Right atrium auricular region (tissue), 2 donors: ENCODE measurements around the gene PLEKHM2. TPM values are rescaled to one million over a fixed set of nuclear protein-coding genes. Genes with fewer than 3 reads are reported as not detected.

Experiments used
- DNase-seq: peaks from one replicate; pipeline ENCODE4 v3.0.0-alpha.2; 2019; ENCODE audit warnings: low spot score
- H3K27ac ChIP-seq, 2 donors: fragments of 200-600 bp; sonication (generic); 1 replicate in 1 of 2; 2 replicates in 1 of 2; pipeline ENCODE4 v1.5.1; 2016 to 2019
- H3K27me3 ChIP-seq, 2 donors: fragments of 200-600 bp; sonication (generic); one replicate each; pipeline versions ENCODE4 v1.5.1 to v1.6.0; 2017 to 2019
- H3K36me3 ChIP-seq: fragments of 200-600 bp; sonication (generic); one replicate; pipeline ENCODE4 v1.5.1; 2016
- H3K4me1 ChIP-seq, 2 donors: fragments of 200-600 bp; sonication (generic); one replicate each; pipeline versions ENCODE4 v1.5.1 to v1.6.0; 2017 to 2019
- H3K4me3 ChIP-seq, 2 donors: fragments of 200-600 bp; sonication (generic); 1 replicate in 1 of 2; 2 replicates in 1 of 2; pipeline ENCODE4 v1.5.1; 2017 to 2019; ENCODE audit warnings: mild to moderate bottlenecking in 1 of 2, moderate library complexity in 1 of 2
- H3K9me3 ChIP-seq, 2 donors: fragments of 200-600 bp; sonication (generic); one replicate each; pipeline ENCODE4 v1.5.1; 2019
- CTCF ChIP-seq, 2 donors: fragments of 200-600 bp; sonication (generic); IDR thresholded peaks; one replicate each; pipeline ENCODE4 v1.5.1; 2019; ENCODE audit warnings: antibody characterized with exemption in 2 of 2
- total RNA-seq, 2 donors: library from RNA; depleted of rRNA; stranded (reverse); fragments of >200 nt; gene quantifications; one replicate each; pipeline ENCODE4 v1.1.0, GENCODE V29; 2016

PLEKHM2 gene
- total RNA-seq, 2 donors from 2014 or later: 53.6 to 78.1 TPM

GRCh38 chr1:15720861-15721260, 36.7 kb downstream of the PLEKHM2 start:
- no peak overlapping the region for H3K4me3 ChIP-seq
- peak overlapping the region; percentile 47 to 53 for H3K27ac ChIP-seq
- peaks cover 0 to 44% of the 10 kb centered on the region in 2 donors for H3K4me1 ChIP-seq
- no peaks in the 10 kb centered on the region for H3K27me3 ChIP-seq
- DNase-seq: no peak
- no peak for TF ChIP-seq CTCF (IDR thresholded peaks at IDR 0.05)
- H3K9me3 ChIP-seq: no peaks in the 10 kb centered on the region
- peaks cover 89% of the 10 kb centered on the region for H3K36me3 ChIP-seq

- H3K9me3 ChIP-seq: no peaks in the 10 kb centered on the region
- TF ChIP-seq CTCF (IDR thresholded peaks at IDR 0.05): no peak
- peaks cover 0 to 41% of the 10 kb centered on the region in 2 donors for H3K4me1 ChIP-seq
- peaks cover 91% of the 10 kb centered on the region for H3K36me3 ChIP-seq
- H3K27ac ChIP-seq: no peak overlapping the region
- no peak overlapping the region for H3K4me3 ChIP-seq
- H3K27me3 ChIP-seq: no peaks in the 10 kb centered on the region
- no peak for DNase-seq
Measured at GRCh38 chr1:15722411-15722810, 38.3 kb downstream of the PLEKHM2 start.

GRCh38 chr1:15722836-15723532, 38.9 kb downstream of the PLEKHM2 start:
- H3K36me3 ChIP-seq: peaks cover 91% of the 10 kb centered on the region
- no peak overlapping the region for H3K27ac ChIP-seq
- H3K4me1 ChIP-seq: peaks cover 0 to 41% of the 10 kb centered on the region in 2 donors
- DNase-seq: no peak
- no peak for TF ChIP-seq CTCF (IDR thresholded peaks at IDR 0.05)
- no peak overlapping the region for H3K4me3 ChIP-seq
- H3K27me3 ChIP-seq: no peaks in the 10 kb centered on the region
- H3K9me3 ChIP-seq: no peaks in the 10 kb centered on the region

GRCh38 chr1:15723631-15724246, 39.6 kb downstream of the PLEKHM2 start:
- H3K36me3 ChIP-seq: peaks cover 91% of the 10 kb centered on the region

More at GRCh38 chr1:15723631-15724246, 39.6 kb downstream of the PLEKHM2 start:
- H3K4me1 ChIP-seq: peaks cover 0 to 34% of the 10 kb centered on the region in 2 donors
- H3K27me3 ChIP-seq: no peaks in the 10 kb centered on the region
- H3K27ac ChIP-seq: no peak overlapping the region
- no peak for DNase-seq
- H3K9me3 ChIP-seq: no peaks in the 10 kb centered on the region
- no peak for TF ChIP-seq CTCF (IDR thresholded peaks at IDR 0.05)
- H3K4me3 ChIP-seq: no peak overlapping the region
